HCT116 (cell line): ENCODE results near the gene GKN1. TPM values are rescaled to one million over a fixed set of nuclear protein-coding genes. Genes with fewer than 3 reads are reported as not detected.

Experiments used
- ATAC-seq: fragments of 200-7000 bp; cut with Tn5 transposase; 2 replicates; pipeline ENCODE4 v1.9.1; 2020; ENCODE audit warnings: mild to moderate bottlenecking, moderate library complexity
- BruUV-seq: library from RNA; stranded (reverse); fragments of 400-500 nt; replicated peaks from 2 replicates; lab custom pipeline; 2021; lab: Mats Ljungman, UMichigan
- CTCF ChIA-PET: fragments of 300-600 bp; sonication (Branson Sonifier 250); formaldehyde crosslinking; loops from one replicate; lab custom pipeline; 2021; ENCODE audit warnings: antibody characterized with exemption; lab: Charles Lee
- POLR2A ChIA-PET: fragments of 300-600, 350-600 bp; sonication (Branson Sonifier 250); formaldehyde crosslinking; loops from one replicate; lab custom pipeline; 2021; ENCODE audit warnings: antibody characterized with exemption; lab: Charles Lee
- RAD21 ChIA-PET, 2 experiments: fragments of 300-600 bp; sonication (Branson Sonifier 250); formaldehyde crosslinking; loops; one replicate each; lab custom pipeline; 2023; ENCODE audit warnings: low total read pairs in 2 of 2; ENCODE audit not compliant: uncharacterized antibody in 2 of 2, unreplicated experiment in 2 of 2, low non-redundant PET in 1 of 2; lab: Charles Lee
- DNase-seq: peaks from one replicate; pipeline ENCODE4 v3.0.0-alpha.2; 2010; ENCODE audit warnings: low read depth, low spot score
- H2AFZ ChIP-seq: fragments of 200-600 bp; shearing (Covaris generic), sonication (generic); 2 replicates; pipeline ENCODE4 v1.6.1; 2017; ENCODE audit warnings: low read depth, mixed run types, mixed read lengths, antibody characterized with exemption, low read length; ENCODE audit not compliant: poor library complexity, severe bottlenecking
- H3K27ac ChIP-seq: 2 replicates; pipeline ENCODE4 v1.5.1; 2012; ENCODE audit warnings: low read depth, low read length
- H3K27me3 ChIP-seq: fragments of 200-600 bp; sonication (generic); 2 replicates; pipeline ENCODE4 v1.6.1; 2016; ENCODE audit warnings: mixed run types, low read length, mixed read lengths; ENCODE audit not compliant: insufficient read depth
- H3K36me3 ChIP-seq, 2 experiments: fragments of 200-500 bp in 1 of 2; fragments of 200-600 bp in 1 of 2; sonication (Bioruptor generic) in 1 of 2; sonication (generic) in 1 of 2; 2 replicates each; pipeline versions ENCODE4 v1.5.1 to v1.6.1; 2014 to 2016; ENCODE audit warnings: low read length in 2 of 2, inconsistent platforms in 1 of 2, mixed read lengths in 1 of 2, mixed run types in 1 of 2; ENCODE audit not compliant: insufficient read depth in 2 of 2, control insufficient read depth in 1 of 2
- H3K4me1 ChIP-seq, 2 experiments: fragments of 200-600 bp in 1 of 2; sonication (generic) in 1 of 2; 2 replicates each; pipeline versions ENCODE4 v1.5.1 to v1.6.1; 2012 to 2017; ENCODE audit warnings: low read length in 2 of 2, inconsistent platforms in 1 of 2, mild to moderate bottlenecking in 1 of 2, mixed read lengths in 1 of 2, mixed run types in 1 of 2, moderate library complexity in 1 of 2; ENCODE audit not compliant: insufficient read depth in 2 of 2, control insufficient read depth in 1 of 2
- H3K4me2 ChIP-seq: fragments of 200-600 bp; sonication (generic); 2 replicates; pipeline ENCODE4 v1.6.1; 2017; ENCODE audit warnings: mixed run types, low read length, mixed read lengths
- H3K4me3 ChIP-seq, 2 experiments: fragments of 200-600 bp in 1 of 2; sonication (generic) in 1 of 2; replicated peaks in 1 of 2; 2 replicates each; pipeline ENCODE4 v1.5.1; 2011 to 2016; ENCODE audit warnings: low read length in 2 of 2, control low read depth in 1 of 2, low read depth in 1 of 2, mild to moderate bottlenecking in 1 of 2, mixed read lengths in 1 of 2, mixed run types in 1 of 2
- H3K79me2 ChIP-seq: fragments of 200-600 bp; sonication (generic); 2 replicates; pipeline ENCODE4 v1.6.1; 2017; ENCODE audit warnings: mild to moderate bottlenecking, mixed run types, low read length, moderate library complexity, mixed read lengths; ENCODE audit not compliant: insufficient read depth
- H3K9ac ChIP-seq: fragments of 200-600 bp; sonication (generic); 2 replicates; pipeline ENCODE4 v1.6.1; 2016; ENCODE audit warnings: low read length, mixed read lengths
- H3K9me2 ChIP-seq: fragments of 200-600 bp; sonication (generic), shearing (Covaris generic); 2 replicates; pipeline ENCODE4 v1.6.1; 2017; ENCODE audit warnings: mixed run types, mild to moderate bottlenecking, moderate library complexity; ENCODE audit not compliant: insufficient read depth
- H3K9me3 ChIP-seq, 2 experiments: fragments of 200-500 bp in 1 of 2; fragments of 200-600 bp in 1 of 2; sonication (Bioruptor generic) in 1 of 2; sonication (generic) in 1 of 2; 2 replicates each; pipeline ENCODE4 v1.6.1; 2014 to 2017; ENCODE audit warnings: low read length in 2 of 2, mixed read lengths in 2 of 2, inconsistent platforms in 1 of 2, low read depth in 1 of 2, mild to moderate bottlenecking in 1 of 2, mixed run types in 1 of 2, moderate library complexity in 1 of 2; ENCODE audit not compliant: control insufficient read depth in 1 of 2, insufficient read depth in 1 of 2
- H4K20me1 ChIP-seq: fragments of 200-600 bp; sonication (generic), shearing (Covaris generic); 2 replicates; pipeline ENCODE4 v1.6.1; 2017; ENCODE audit warnings: mixed run types, mild to moderate bottlenecking, moderate library complexity; ENCODE audit not compliant: insufficient read depth
- ATF3 ChIP-seq: IDR thresholded peaks from 2 replicates; pipeline ENCODE4 v1.6.1; 2012
- CEBPB ChIP-seq: IDR thresholded peaks from 2 replicates; pipeline ENCODE4 v1.6.1; 2012; ENCODE audit warnings: low read depth
- CTCF ChIP-seq, 3 experiments: fragments of 200-600 bp in 1 of 3; sonication (generic) in 1 of 3; IDR thresholded peaks in 2 of 3; conservative IDR thresholded peaks in 1 of 3; 2 replicates each; pipeline ENCODE4 v1.5.1; 2012 to 2017; ENCODE audit warnings: low read depth in 2 of 3, low read length in 2 of 3, antibody characterized with exemption in 1 of 3, borderline replicate concordance in 1 of 3, control low read depth in 1 of 3, mild to moderate bottlenecking in 1 of 3, mixed read lengths in 1 of 3, mixed run types in 1 of 3, moderate library complexity in 1 of 3; ENCODE audit not compliant: insufficient read depth in 1 of 3
- EGR1 ChIP-seq: IDR thresholded peaks from 2 replicates; pipeline ENCODE4 v1.6.1; 2012; ENCODE audit warnings: low read depth
- EZH2 ChIP-seq: fragments of 200-600 bp; sonication (generic); IDR thresholded peaks from 2 replicates; pipeline ENCODE4 v1.6.1; 2017; ENCODE audit warnings: antibody characterized with exemption, mixed run types
- EZH2phosphoT487 ChIP-seq: fragments of 200-600 bp; IDR thresholded peaks from 2 replicates; pipeline ENCODE4 v1.6.1; 2018; ENCODE audit warnings: antibody characterized with exemption, borderline replicate concordance
- FOSL1 ChIP-seq: IDR thresholded peaks from 2 replicates; pipeline ENCODE4 v1.6.1; 2012; ENCODE audit warnings: low read depth
- JUND ChIP-seq: IDR thresholded peaks from 2 replicates; pipeline ENCODE4 v1.6.1; 2012
- POLR2A ChIP-seq: IDR thresholded peaks from 2 replicates; pipeline ENCODE4 v1.7.0; 2011; ENCODE audit warnings: borderline replicate concordance; ENCODE audit not compliant: insufficient read depth, insufficient read length; ENCODE audit errors: extremely low read depth
- POLR2AphosphoS5 ChIP-seq: IDR thresholded peaks from 2 replicates; pipeline ENCODE4 v1.6.1; 2011; ENCODE audit warnings: mild to moderate bottlenecking, low read depth, low read length, moderate library complexity
- RAD21 ChIP-seq: IDR thresholded peaks from 2 replicates; pipeline ENCODE4 v1.6.1; 2012; ENCODE audit warnings: low read depth, mild to moderate bottlenecking
- REST ChIP-seq: IDR thresholded peaks from 2 replicates; pipeline ENCODE4 v1.6.1; 2012; ENCODE audit warnings: low read depth
- SIN3A ChIP-seq: IDR thresholded peaks from 2 replicates; pipeline ENCODE4 v1.6.1; 2012; ENCODE audit warnings: low read depth
- SP1 ChIP-seq: IDR thresholded peaks from 2 replicates; pipeline ENCODE4 v1.6.1; 2012; ENCODE audit warnings: low read depth
- SRF ChIP-seq: IDR thresholded peaks from 2 replicates; pipeline ENCODE4 v1.6.1; 2012; ENCODE audit warnings: low read depth
- TCF7L2 ChIP-seq: IDR thresholded peaks from 2 replicates; pipeline ENCODE4 v1.7.0; 2011; ENCODE audit warnings: borderline replicate concordance, inconsistent platforms; ENCODE audit not compliant: insufficient read depth, insufficient read length; ENCODE audit errors: extremely low read depth
- YY1 ChIP-seq: IDR thresholded peaks from 2 replicates; pipeline ENCODE4 v1.6.1; 2011; ENCODE audit warnings: low read length, low read depth, moderate library complexity, mild to moderate bottlenecking; ENCODE audit not compliant: insufficient replicate concordance; ENCODE audit errors: extremely low read depth
- ZBTB33 ChIP-seq: IDR thresholded peaks from 2 replicates; pipeline ENCODE4 v1.6.1; 2011; ENCODE audit warnings: mild to moderate bottlenecking, low read length, moderate library complexity; ENCODE audit not compliant: insufficient replicate concordance; ENCODE audit errors: extremely low read depth
- ZFX ChIP-seq: fragments of 450-650 bp; IDR thresholded peaks from 2 replicates; pipeline ENCODE4 v1.6.1; 2017
- ZNF274 ChIP-seq: fragments of 200-500 bp; sonication (Bioruptor generic); IDR thresholded peaks from 2 replicates; pipeline ENCODE4 v1.6.1; 2014; ENCODE audit warnings: mild to moderate bottlenecking, low read depth, low read length, inconsistent platforms
- intact Hi-C: fragments of 100-400 bp; cut with micrococcal nuclease; formaldehyde crosslinking; loops from 2 replicates; pipeline ENCODE4 v1.10.0; 2022
- total RNA-seq: library from RNA; stranded (reverse); gene quantifications from one replicate; pipeline ENCODE4 v1.2.1, GENCODE V29; 2021; ENCODE audit not compliant: unreplicated experiment

Gene GKN1
- total RNA-seq, 1 experiment from 2014 or later = not detected

- H3K79me2 ChIP-seq = no peaks in the 10 kb centered on the region
- ATAC-seq = no peak
- no peaks in the 10 kb centered on the region for H3K9me3 ChIP-seq
- ChIA-PET RAD21 (no interaction called here), CTCF (interaction anchor here (3.0 kb wide), 1 partner anchor 9 kb away, joined by 18 read pairs; no protein-coding TSS in a partner anchor), POLR2A (no interaction called here)
- H3K4me3 ChIP-seq = no peak overlapping the region
- intact Hi-C loops = no loop called here
- no peak overlapping the region for H2AFZ ChIP-seq
- no peaks in the 10 kb centered on the region for H3K36me3 ChIP-seq
- H3K27ac ChIP-seq = no peak overlapping the region
- H4K20me1 ChIP-seq = no peaks in the 10 kb centered on the region
- no peaks in the 10 kb centered on the region for H3K9me2 ChIP-seq
- no peak for DNase-seq
- H3K4me1 ChIP-seq = no peaks in the 10 kb centered on the region
- TF ChIP-seq CTCF (IDR thresholded peaks at IDR 0.05 in 2 of 3, conservative IDR thresholded peaks at IDR 0.05 in 1 of 3; ENCODE audit: borderline replicate concordance in 1 of 3, insufficient read depth in 1 of 3, low read depth in 2 of 3, low read length in 2 of 3) (no peak), SIN3A (no peak), JUND (no peak), EZH2 (no peak), ZFX (no peak), REST (no peak), ZBTB33 (no peak), FOSL1 (no peak), POLR2A (no peak), SP1 (no peak), SRF (no peak), EZH2phosphoT487 (no peak), POLR2AphosphoS5 (no peak), ZNF274 (no peak), TCF7L2 (no peak), RAD21 (no peak), YY1 (no peak), EGR1 (no peak), ATF3 (no peak), CEBPB (no peak)
- no TSS peak for BruUV-seq
- no peak overlapping the region for H3K9ac ChIP-seq
- H3K27me3 ChIP-seq = no peaks in the 10 kb centered on the region
- no peak overlapping the region for H3K4me2 ChIP-seq
Measured at GRCh38 chr2:68934021-68934420, 40.4 kb upstream of the GKN1 start.
